ENCODE results near the gene RAP1GDS1.

DNA sequence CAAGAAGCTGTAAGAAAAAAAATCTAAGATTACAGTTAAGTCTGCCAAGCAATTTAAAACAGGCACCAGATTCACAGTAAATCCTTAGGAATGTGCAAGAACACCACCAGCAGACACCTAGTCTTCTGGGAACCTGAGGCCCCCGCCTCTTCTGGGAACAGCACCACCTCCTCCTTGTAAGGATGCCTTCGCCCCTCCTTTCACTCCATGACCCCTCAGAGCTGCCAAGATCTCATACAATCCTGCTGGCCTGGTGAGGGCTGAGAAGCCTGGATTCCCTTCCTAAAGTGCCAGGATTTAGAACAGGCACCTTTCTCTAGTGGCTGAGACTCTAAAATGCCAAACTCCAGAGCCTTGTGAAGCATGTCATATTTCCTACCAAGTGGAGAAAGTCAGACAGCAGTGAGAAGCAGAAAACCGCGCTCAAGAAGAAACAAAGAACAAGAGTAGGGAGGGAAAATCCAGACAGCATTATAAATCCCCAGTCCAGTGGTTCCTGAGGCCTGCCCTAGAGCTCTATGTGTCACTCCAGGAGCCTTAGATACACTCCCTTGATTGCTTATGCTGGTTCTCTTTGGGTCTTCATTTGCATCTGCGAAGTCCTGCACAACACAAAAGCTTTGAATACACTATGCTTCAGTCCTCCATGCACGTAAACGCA is 230.8 kb downstream of the RAP1GDS1 start:
- no peak for TF ChIP-seq TARDBP (CRISPR knock-in tag; IDR thresholded peaks at IDR 0.05)
- TF ChIP-seq KLF13 (CRISPR knock-in tag; IDR thresholded peaks at IDR 0.05): no peak
- TF ChIP-seq, protein P1, sequence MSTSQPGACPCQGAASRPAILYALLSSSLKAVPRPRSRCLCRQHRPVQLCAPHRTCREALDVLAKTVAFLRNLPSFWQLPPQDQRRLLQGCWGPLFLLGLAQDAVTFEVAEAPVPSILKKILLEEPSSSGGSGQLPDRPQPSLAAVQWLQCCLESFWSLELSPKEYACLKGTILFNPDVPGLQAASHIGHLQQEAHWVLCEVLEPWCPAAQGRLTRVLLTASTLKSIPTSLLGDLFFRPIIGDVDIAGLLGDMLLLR (CRISPR knock-in tag; IDR thresholded peaks at IDR 0.05): no peak
- TF ChIP-seq ZNF780A (CRISPR knock-in tag; IDR thresholded peaks at IDR 0.05): no peak
- no peak for TF ChIP-seq ZNF382 (CRISPR knock-in tag; IDR thresholded peaks at IDR 0.05; ENCODE audit: borderline replicate concordance)

Measured in HepG2 (cell line).